HG03342 (cell line): ENCODE measurements around the gene DSCAM.

Source experiments
- ATAC-seq: cut with Tn5 transposase; IDR thresholded peaks from one replicate; pipeline ENCODE4 v1.9.1; 2021; ENCODE audit warnings: mild to moderate bottlenecking, moderate library complexity; ENCODE audit not compliant: unreplicated experiment

DSCAM gene

DNA sequence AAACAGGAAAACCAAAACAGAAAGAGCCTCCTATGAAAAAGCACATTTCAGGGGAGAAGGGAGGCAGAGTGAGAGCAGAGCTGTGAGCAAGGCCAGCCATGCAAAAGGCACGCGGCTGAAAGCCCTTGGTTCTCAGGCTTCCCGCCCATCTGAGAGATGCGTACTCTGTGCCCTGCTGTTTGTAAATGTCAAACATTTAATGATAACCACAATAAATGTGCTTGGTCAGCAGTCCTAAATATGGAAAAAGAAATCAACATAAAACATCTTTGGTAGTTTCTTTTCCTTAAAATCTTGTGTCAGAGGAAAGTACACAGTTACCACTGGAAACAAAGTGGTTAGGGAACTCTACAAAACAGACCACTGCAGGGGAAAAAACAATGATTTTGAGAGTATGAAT lies 283.1 kb downstream of the DSCAM start:
- no peak for ATAC-seq

DNA sequence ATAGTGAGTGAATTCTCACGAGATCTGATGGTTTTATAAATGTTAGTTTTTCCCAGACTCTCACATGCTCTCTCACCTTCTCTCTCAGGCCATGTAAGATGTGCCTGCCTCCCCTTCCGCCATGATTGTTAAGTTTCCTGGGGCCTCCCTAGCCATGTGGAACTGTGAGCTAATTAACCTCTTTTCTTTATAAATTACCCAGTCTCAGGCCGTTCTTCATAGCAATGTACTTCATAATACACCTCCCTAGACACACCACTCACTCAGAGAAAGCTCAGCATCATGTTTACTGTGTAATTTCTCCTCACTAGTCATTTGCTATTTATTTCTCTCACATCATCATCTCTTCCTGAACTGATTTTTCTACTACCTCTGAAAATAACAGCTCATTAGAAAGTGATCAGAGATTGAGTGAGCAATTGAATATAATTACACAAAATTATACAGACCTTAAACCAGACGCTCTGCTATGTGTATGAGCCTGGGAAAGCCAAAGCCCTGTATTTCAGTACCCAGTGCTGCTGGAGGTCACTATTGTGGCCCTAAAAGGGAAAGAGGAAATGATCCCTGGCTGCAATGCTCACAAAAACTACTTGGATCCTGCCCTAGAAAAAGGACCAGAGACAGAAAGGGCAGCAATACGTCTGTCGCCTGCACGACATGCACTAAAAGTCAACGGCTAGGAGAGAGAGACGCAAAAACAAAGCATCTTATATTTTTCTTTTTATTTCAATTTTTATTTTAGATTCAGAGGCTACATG lies 284.5 kb downstream of the DSCAM start:
- no peak for ATAC-seq

DNA sequence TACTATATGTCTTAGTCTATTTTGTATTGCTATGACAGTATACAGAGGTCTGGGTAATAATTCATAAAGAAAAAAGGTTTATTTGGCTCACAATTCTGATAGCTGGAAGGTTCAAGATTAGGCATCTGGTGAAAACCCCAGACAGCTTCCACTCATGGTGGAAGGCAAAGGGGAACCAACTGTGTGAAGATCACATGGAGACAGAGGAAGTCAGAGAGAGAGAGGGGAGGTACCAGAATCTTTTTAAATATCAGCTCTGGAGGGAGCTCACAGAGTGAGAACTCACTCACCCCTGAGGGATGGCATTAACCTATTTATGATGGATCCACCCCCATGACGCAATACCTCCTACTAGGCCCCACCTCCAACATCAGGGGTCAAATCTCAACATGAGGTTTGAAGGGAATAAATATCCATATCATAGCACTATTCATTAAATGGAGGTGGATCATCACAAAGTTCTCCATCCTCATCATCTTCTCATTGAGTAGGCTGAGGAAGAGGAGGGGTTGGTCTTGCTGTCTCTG lies 290.5 kb downstream of the DSCAM start:
- ATAC-seq = no peak

- no peak for ATAC-seq
Observed at GRCh38 chr21:40555021-40555528, 291.9 kb downstream of the DSCAM start.

- ATAC-seq = no peak
Observed at GRCh38 chr21:40553781-40554180, 293.2 kb downstream of the DSCAM start.

GRCh38 chr21:40547906-40548513 lies 298.9 kb downstream of the DSCAM start:
- ATAC-seq = no peak

- ATAC-seq = no peak
Observed at GRCh38 chr21:40546647-40547046, 300.3 kb downstream of the DSCAM start.

- no peak for ATAC-seq
Observed at GRCh38 chr21:40540216-40540615, 306.7 kb downstream of the DSCAM start.

DNA sequence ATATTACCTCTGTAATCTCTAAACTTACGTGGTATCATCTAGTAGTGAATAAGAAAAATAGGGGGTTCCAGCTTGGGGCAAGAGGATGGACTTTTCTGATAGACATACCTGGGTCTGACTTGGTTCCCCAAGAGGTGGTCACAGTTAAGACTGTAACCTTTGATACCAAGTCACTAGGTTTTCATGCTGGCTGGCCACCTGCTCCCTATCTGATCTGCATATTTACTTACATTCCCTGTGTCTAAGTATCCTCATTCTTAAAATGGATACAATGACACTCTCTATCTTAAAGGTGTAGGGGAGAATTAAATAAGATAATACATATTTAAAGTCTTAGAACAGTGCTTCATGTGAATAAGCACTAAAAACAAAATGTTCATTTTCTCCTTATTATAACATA lies 312.1 kb downstream of the DSCAM start:
- ATAC-seq = no peak

DNA sequence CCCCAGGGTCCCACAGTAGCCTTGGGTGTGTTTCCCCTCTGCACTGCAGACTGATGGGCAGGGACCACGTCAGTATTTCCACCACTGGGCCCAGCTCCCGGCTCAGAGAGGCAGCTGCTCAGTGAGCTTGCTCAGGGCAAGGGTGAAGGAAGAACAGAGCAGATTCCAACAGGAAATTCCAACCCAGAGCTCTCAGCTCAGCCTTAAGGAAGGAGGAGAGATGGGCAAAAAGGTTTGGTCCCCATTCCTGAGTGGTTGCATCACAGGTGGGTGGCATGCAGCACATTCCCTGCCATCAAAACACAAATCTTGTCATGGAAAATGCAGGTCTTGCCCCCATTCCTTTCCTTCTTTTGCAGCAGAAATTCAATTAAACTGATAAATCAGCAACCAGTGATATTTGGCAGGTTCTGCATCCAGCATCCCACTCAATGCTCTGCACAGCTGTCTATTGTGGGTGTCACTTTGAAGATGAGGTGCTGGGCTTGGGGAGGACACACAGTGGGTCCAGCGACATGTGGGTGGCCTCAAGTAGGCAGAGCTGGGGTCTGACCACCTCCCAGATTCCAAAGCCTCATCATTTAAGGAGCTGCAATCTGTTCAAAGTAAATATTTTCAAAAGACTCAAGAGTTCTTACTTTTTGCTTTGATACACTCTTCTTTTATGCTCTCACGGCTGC lies 315.4 kb downstream of the DSCAM start:
- ATAC-seq = no peak

GRCh38 chr21:40531016-40531415 lies 315.9 kb downstream of the DSCAM start:
- ATAC-seq = no peak

DNA sequence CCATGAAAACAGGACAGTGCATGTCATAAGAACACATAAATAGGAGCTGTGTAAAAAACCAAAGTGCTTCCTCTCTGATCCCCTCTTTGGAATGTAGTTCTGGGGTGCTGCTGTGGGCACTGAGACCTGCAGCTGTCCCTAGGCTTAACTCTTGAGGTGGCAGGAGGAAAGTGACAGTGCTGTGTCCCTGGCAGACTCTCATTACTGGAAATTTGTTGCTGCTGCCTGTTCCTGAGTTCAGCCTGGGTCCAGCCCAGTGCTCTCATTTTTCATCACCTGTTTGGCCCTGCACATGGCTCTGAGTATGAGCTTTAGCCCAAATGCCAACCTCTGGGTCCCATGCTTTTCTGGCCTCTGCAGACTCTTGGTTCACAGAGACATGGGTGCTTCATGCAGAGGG lies 329.3 kb downstream of the DSCAM start:
- ATAC-seq = no peak

- ATAC-seq = no peak
Observed at GRCh38 chr21:40516335-40516734, 330.6 kb downstream of the DSCAM start.

DNA sequence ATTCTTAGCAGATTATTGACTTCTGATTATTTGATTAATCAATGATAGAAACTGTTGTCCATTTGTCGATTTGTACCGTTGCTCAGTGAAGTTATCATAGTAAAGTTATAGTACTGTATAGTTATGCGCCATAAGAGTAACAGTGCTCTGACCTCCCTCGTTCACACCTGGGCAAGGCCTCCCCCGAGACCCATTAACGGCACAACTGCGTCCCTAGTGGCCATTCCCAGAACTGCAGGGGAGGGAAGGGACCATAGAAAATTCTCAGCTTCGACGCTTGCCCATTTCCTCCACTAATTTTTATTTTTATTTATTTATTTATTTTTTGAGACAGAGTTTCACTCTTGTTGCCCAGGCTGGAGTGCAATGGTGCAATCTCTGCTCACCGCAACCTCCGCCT lies 334.4 kb downstream of the DSCAM start:
- ATAC-seq = no peak

DNA sequence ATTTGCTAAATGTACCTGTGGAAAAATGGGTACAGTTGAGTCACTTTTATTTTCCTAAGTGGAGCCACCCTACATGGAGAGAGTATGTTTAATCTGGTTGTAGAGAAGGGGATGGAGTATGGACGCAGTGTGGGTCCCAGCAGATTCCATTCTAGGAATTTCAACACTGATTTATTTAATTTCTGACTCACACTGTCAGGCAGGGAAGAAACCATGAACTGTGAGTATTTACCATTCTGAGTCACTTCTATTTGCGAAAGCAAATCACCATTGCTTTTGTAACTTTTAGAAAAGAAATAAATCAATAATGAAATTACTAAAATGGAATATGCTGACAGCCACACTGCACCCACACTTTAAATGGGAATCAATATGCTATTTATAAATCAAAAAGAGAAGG lies 339.0 kb downstream of the DSCAM start:
- ATAC-seq = no peak

- ATAC-seq = no peak
Observed at GRCh38 chr21:40505681-40506080, 341.3 kb downstream of the DSCAM start.

- no peak for ATAC-seq
Observed at GRCh38 chr21:40505244-40505643, 341.7 kb downstream of the DSCAM start.

GRCh38 chr21:40504825-40505224 lies 342.1 kb downstream of the DSCAM start:
- ATAC-seq = no peak

GRCh38 chr21:40496116-40496515 lies 350.8 kb downstream of the DSCAM start:
- ATAC-seq = no peak

- no peak for ATAC-seq
Observed at GRCh38 chr21:40490408-40490807, 356.6 kb downstream of the DSCAM start.

DNA sequence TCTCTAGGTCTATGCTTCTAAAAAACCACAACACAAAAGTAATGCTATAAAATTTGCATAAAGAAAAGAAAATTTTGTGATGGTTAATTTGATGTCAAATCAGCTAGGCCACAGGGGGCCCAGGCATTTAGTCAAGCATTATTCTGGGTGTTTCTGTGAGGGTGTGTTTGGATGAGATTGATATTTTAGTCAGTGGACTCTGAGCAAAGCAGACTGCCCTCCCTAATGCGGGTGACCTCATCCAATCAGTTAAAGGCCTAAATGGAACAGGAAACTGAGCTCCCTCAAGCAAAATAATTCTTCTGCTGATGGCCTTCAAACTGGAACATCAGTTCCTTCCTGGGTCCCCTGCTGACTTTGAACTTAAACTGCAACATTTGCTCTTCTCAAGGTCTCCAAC lies 358.0 kb downstream of the DSCAM start:
- no peak for ATAC-seq

DNA sequence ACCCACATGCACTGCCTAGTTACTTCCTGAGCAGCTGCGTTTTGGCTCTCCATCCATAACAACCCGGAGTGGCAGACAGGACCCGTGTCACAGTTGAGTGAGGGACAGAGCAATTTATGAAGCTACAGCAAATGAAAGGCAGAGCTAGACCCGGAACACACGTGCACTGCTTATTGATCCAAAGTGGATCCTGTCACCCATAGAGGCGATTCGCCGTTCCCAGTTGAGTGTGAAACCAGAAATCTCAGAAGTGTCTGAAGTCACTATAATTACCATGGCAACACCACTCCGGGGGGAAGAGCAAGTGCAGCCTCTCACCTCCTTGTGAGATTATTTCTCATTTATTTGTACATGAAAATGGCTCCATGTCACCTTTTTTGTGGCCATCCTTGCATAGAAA lies 365.2 kb downstream of the DSCAM start:
- no peak for ATAC-seq
